HG03378 (cell line): ENCODE data around the gene TFIP11.

Source experiments
- ATAC-seq: cut with Tn5 transposase; IDR thresholded peaks from one replicate; pipeline ENCODE4 v1.9.1; 2021; ENCODE audit warnings: mild to moderate bottlenecking, moderate library complexity; ENCODE audit not compliant: unreplicated experiment

The TFIP11 gene

GRCh38 chr22:26450453-26451185 lies 61.7 kb downstream of the TFIP11 start:
- ATAC-seq = no peak

DNA sequence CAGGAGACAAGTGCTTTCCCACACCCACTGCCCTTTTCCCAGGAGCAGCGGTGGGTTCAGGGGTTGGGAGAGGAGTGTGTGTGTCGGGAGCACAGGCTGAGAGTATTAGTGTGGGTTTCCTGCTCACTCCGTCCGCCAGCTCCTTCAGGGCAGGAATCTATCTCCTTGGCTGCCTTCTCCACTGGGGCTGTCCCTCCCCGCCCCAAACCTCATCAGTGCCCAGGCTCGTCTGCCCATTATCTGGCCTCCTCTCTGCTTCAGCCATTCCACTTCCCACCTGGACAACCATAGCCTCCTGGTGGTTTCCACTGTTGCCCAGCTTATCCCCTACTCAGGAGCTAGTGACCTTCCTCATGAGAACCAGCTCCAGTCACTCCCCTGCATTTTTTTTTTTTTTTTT lies 63.3 kb downstream of the TFIP11 start:
- no peak for ATAC-seq

DNA sequence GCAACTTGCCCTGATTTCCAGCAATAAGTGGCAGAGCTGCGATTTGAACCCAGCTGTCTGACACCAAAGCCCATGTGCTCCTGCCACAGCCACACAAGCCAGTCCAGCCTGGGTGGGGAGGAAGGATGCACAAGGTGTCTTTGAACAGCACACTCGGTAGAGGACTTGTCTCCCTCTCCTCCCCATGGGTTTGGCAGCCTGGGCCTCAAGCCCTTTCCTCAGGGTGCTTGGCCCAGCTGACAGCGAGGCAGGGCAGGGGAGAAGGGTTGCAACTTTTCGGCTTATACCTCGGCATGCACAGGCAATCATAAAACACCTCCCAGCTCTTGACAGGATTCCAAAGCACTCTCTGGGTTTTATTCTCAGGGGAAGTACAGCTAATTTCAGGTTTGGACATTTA lies 63.9 kb downstream of the TFIP11 start:
- ATAC-seq = no peak

GRCh38 chr22:26447584-26448329 lies 64.5 kb downstream of the TFIP11 start:
- no peak for ATAC-seq

DNA sequence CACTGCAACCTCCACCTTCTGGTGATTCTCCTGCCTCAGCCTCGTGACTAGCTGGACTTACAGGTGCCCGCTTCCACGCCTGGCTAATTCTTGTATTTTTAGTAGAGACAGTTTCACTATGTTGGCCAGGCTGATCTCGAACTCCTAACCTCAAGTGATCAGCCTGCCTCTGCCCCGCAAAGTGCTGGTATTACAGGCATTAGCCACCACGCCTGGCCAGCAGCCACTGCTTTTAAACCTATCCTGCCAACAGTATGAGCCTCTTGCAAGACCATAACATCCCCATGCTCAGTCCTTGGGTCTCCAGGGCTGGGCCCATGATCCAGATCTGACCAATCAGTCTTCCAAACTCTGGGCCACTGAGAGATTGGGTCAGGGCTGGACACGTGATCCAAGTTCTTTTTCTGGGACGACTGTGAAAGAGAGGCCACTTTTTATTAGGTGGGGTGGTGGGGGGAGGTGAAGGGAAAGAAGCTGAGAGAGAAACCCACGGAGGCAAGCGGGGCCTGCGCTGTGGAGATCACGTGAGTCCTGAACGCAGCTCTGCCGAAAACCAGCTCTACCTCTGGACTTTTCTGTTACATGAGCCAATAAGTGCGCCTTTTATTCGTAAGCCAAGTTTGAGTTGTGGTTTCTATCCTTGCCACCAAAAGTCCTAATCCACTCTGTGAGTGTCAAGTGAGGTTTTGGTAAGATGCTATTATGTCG lies 65.3 kb downstream of the TFIP11 start:
- ATAC-seq = no peak

DNA sequence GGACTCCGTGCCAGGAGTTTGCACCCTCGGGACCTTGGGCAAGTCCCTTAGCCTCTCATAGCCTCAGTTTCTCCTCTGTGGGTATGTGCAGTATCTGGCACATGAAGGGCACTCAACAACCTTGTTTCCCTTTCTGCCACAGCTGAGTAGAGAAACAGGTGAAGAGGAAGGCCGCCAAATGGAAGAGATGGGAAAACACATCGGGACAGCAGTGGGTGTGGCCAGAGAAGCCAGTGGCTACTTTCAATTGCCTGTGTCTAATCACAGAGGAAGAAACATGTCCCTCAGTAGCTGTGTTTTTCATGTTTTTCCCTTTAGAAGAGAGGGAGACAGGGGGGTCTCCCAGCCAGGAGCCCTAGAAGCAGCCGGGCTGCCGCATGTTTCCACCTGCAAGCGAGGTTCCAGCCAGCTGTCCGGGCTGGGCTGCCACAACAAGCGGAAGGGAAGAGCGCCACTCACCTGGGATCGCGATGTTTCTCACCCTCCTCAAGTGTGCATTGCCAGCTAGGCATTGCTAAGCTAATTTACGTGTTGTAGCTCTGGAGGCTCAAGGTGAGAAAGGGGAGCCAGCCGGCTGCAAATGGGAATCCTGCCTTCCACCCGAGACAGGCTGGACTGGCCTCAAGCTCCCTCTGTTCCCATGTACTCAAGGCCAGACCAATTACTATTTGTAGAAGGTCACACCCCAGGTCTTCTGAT lies 66.5 kb downstream of the TFIP11 start:
- no peak for ATAC-seq

- no peak for ATAC-seq
Observed at GRCh38 chr22:26444777-26445176, 67.5 kb downstream of the TFIP11 start.

- ATAC-seq = no peak
Observed at GRCh38 chr22:26443901-26444690, 68.2 kb downstream of the TFIP11 start.

- no peak for ATAC-seq
Observed at GRCh38 chr22:26442086-26442756, 70.1 kb downstream of the TFIP11 start.
